H9 (cell line): ENCODE measurements around the gene RHOD. TPM values are rescaled to one million over a fixed set of nuclear protein-coding genes. Genes with fewer than 3 reads are reported as not detected.

ENCODE experiments used
- DNase-seq: peaks from one replicate; pipeline ENCODE4 v3.0.0-alpha.2; 2017
- H2AFZ ChIP-seq: one replicate; pipeline ENCODE4 v1.6.1; 2013; ENCODE audit warnings: mild to moderate bottlenecking, low read length, control low read depth, moderate library complexity
- H2AK5ac ChIP-seq: 2 replicates; pipeline ENCODE4 v1.6.1; 2013; ENCODE audit warnings: low read length, control low read depth, mixed read lengths; ENCODE audit not compliant: insufficient read length
- H2BK120ac ChIP-seq: one replicate; pipeline ENCODE4 v1.6.1; 2013; ENCODE audit warnings: low read depth, mild to moderate bottlenecking, low read length, control low read depth, inconsistent platforms; ENCODE audit not compliant: poor library complexity, severe bottlenecking
- H2BK12ac ChIP-seq: 2 replicates; pipeline ENCODE4 v1.6.1; 2013; ENCODE audit warnings: low read length, control low read depth, mixed read lengths, low read depth; ENCODE audit not compliant: insufficient read length
- H2BK15ac ChIP-seq: 2 replicates; pipeline ENCODE4 v1.6.1; 2013; ENCODE audit warnings: low read depth, low read length, control low read depth
- H2BK20ac ChIP-seq: one replicate; pipeline ENCODE4 v1.6.1; 2013; ENCODE audit warnings: low read depth, mild to moderate bottlenecking, low read length, control low read depth, inconsistent platforms; ENCODE audit not compliant: poor library complexity, severe bottlenecking
- H2BK5ac ChIP-seq: 2 replicates; pipeline ENCODE4 v1.6.1; 2013; ENCODE audit warnings: low read length, control low read depth, mixed read lengths; ENCODE audit not compliant: insufficient read length
- H3K14ac ChIP-seq: 2 replicates; pipeline ENCODE4 v1.6.1; 2013; ENCODE audit warnings: low read length, control low read depth; ENCODE audit not compliant: insufficient read depth
- H3K18ac ChIP-seq: 2 replicates; pipeline ENCODE4 v1.6.1; 2013; ENCODE audit warnings: low read depth, mild to moderate bottlenecking, mixed read lengths, low read length, control low read depth; ENCODE audit not compliant: insufficient read length
- H3K23ac ChIP-seq: 2 replicates; pipeline ENCODE4 v1.6.1; 2013; ENCODE audit warnings: low read length, control low read depth, mixed read lengths, low read depth; ENCODE audit not compliant: insufficient read length
- H3K23me2 ChIP-seq: 2 replicates; pipeline ENCODE4 v1.6.1; 2013; ENCODE audit warnings: low read depth, mild to moderate bottlenecking, mixed read lengths, low read length, control low read depth; ENCODE audit not compliant: insufficient read length, poor library complexity, severe bottlenecking
- H3K27ac ChIP-seq: 2 replicates; pipeline ENCODE4 v1.5.1; 2013; ENCODE audit warnings: low read length, control low read depth, mixed read lengths, low read depth; ENCODE audit not compliant: insufficient read length
- H3K27me3 ChIP-seq: 2 replicates; pipeline ENCODE4 v1.6.1; 2013; ENCODE audit warnings: low read length, control low read depth, inconsistent platforms; ENCODE audit not compliant: insufficient read depth
- H3K4ac ChIP-seq: 2 replicates; pipeline ENCODE4 v1.6.1; 2013; ENCODE audit warnings: low read depth, mild to moderate bottlenecking, control low read depth, inconsistent platforms, low read length, moderate library complexity
- H3K4me1 ChIP-seq: 2 replicates; pipeline ENCODE4 v1.6.1; 2013; ENCODE audit warnings: low read length, control low read depth, inconsistent platforms; ENCODE audit not compliant: insufficient read depth
- H3K4me2 ChIP-seq: 2 replicates; pipeline ENCODE4 v1.6.1; 2013; ENCODE audit warnings: low read length, control low read depth, mixed read lengths; ENCODE audit not compliant: insufficient read length, insufficient read depth
- H3K56ac ChIP-seq: 2 replicates; pipeline ENCODE4 v1.6.1; 2013; ENCODE audit warnings: low read depth, mild to moderate bottlenecking, mixed read lengths, low read length, control low read depth; ENCODE audit not compliant: insufficient read length
- H3K79me1 ChIP-seq: 2 replicates; pipeline ENCODE4 v1.6.1; 2013; ENCODE audit warnings: low read depth, mild to moderate bottlenecking, moderate library complexity, low read length, control low read depth, inconsistent platforms; ENCODE audit not compliant: insufficient read depth, poor library complexity, severe bottlenecking
- H3K79me2 ChIP-seq: 2 replicates; pipeline ENCODE4 v1.6.1; 2013; ENCODE audit warnings: low read length, control low read depth, inconsistent platforms; ENCODE audit not compliant: insufficient read depth
- H3K9ac ChIP-seq: 2 replicates; pipeline ENCODE4 v1.6.1; 2013; ENCODE audit warnings: low read length, control low read depth, mixed read lengths; ENCODE audit not compliant: insufficient read length; ENCODE audit errors: extremely low read depth
- H3K9me3 ChIP-seq: one replicate; pipeline ENCODE4 v1.6.1; 2013; ENCODE audit warnings: low read depth, low read length, inconsistent platforms; ENCODE audit not compliant: control insufficient read depth
- H3T11ph ChIP-seq: one replicate; pipeline ENCODE4 v1.6.1; 2013; ENCODE audit warnings: mild to moderate bottlenecking, low read length, control low read depth, inconsistent platforms
- H4K20me1 ChIP-seq: one replicate; pipeline ENCODE4 v1.6.1; 2013; ENCODE audit not compliant: control insufficient read depth, insufficient read length, insufficient read depth
- H4K5ac ChIP-seq: 2 replicates; pipeline ENCODE4 v1.6.1; 2013; ENCODE audit warnings: low read depth, mild to moderate bottlenecking, mixed read lengths, low read length, control low read depth; ENCODE audit not compliant: insufficient read length
- H4K8ac ChIP-seq: replicated peaks from 2 replicates; pipeline ENCODE4 v1.6.1; 2013; ENCODE audit warnings: low read length, control low read depth, mixed read lengths, low read depth; ENCODE audit not compliant: insufficient read length
- H4K91ac ChIP-seq: 2 replicates; pipeline ENCODE4 v1.6.1; 2013; ENCODE audit warnings: low read depth, mild to moderate bottlenecking, moderate library complexity, mixed read lengths, low read length, control low read depth; ENCODE audit not compliant: insufficient read length
- H3K27ac Mint-ChIP-seq, 3 experiments: 2 replicates in 2 of 3; 3 replicates in 1 of 3; pipeline ENCODE4 v1.8.0; 2020 to 2021; ENCODE audit warnings: mixed read lengths in 3 of 3, mild to moderate bottlenecking in 1 of 3, moderate library complexity in 1 of 3
- H3K27me3 Mint-ChIP-seq: 2 replicates; pipeline ENCODE4 v1.8.0; 2021; ENCODE audit warnings: low read depth, mild to moderate bottlenecking, moderate library complexity, mixed read lengths
- H3K36me3 Mint-ChIP-seq, 3 experiments: 2 replicates in 2 of 3; 3 replicates in 1 of 3; pipeline ENCODE4 v1.8.0; 2020 to 2021; ENCODE audit warnings: low read depth in 3 of 3, mixed read lengths in 3 of 3; ENCODE audit not compliant: insufficient read depth in 1 of 3
- H3K4me1 Mint-ChIP-seq, 2 experiments: 2 replicates each; pipeline ENCODE4 v1.8.0; 2020; ENCODE audit warnings: mixed read lengths in 2 of 2
- H3K4me3 Mint-ChIP-seq, 2 experiments: 2 replicates in 1 of 2; 3 replicates in 1 of 2; pipeline ENCODE4 v1.8.0; 2020 to 2021; ENCODE audit warnings: mild to moderate bottlenecking in 2 of 2, mixed read lengths in 2 of 2, moderate library complexity in 1 of 2
- H3K9me3 Mint-ChIP-seq, 2 experiments: 2 replicates in 1 of 2; 3 replicates in 1 of 2; pipeline ENCODE4 v1.8.0; 2020; ENCODE audit warnings: mild to moderate bottlenecking in 2 of 2, mixed read lengths in 2 of 2, moderate library complexity in 1 of 2
- WGBS: extraction: QIAGEN DNeasy Blood & Tissue Kit; methylation state at CpG from one replicate; pipeline ENCODE4 v1.1.7; 2013; ENCODE audit warnings: missing lambda C conversion rate, low lambda C conversion rate, mixed read lengths; ENCODE audit not compliant: insufficient read length; ENCODE audit errors: extremely low coverage; 5-methylcytosine and 5-hydroxymethylcytosine counted together
- total RNA-seq: library from RNA; stranded (reverse); gene quantifications from 2 replicates; pipeline ENCODE4 v1.2.1, GENCODE V29; 2021
- TF ChIP-seq, protein P1 (sequence below): fragments of 200-600 bp; sonication (generic); conservative IDR thresholded peaks from 3 replicates; pipeline ENCODE4 v1.8.0; 2021; ENCODE audit warnings: antibody characterized with exemption, mild to moderate bottlenecking

RHOD gene
- total RNA-seq, 1 experiment from 2014 or later = 14.8 TPM

DNA sequence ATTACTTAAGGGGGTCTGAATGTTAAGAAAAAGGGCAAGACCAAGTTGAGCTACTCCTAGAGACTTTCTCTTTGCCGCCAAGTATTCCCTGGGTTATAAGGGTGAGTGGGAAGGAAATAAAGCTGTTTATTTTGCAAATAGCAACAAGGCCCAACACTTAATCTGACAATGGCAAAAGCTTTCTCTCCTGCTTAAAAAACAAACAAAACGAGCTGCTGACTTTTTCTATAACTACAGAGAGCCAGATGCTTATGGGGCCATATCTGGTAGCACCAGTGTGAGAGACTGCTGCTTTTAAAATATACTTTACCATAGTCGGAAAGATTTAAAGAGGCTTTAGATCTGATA, 60.1 kb downstream of the RHOD start:
- Histone ChIP-seq H3K9ac (no peak overlapping the region), H3K27ac (no peak overlapping the region), H3K4ac (no peak overlapping the region), H2BK120ac (no peak overlapping the region), H3K27me3 (no peaks in the 10 kb centered on the region), H4K91ac (no peak overlapping the region), H2BK12ac (no peak overlapping the region), H2BK15ac (no peak overlapping the region), H4K8ac (no peak overlapping the region), H3K23ac (no peak overlapping the region), H3K56ac (no peak overlapping the region), H3K23me2 (peaks cover 21% of the 10 kb centered on the region), H3K79me2 (peaks cover 17% of the 10 kb centered on the region; the same call in 1 of the 2 replicates), H4K5ac (no peak overlapping the region), H3T11ph (no peak overlapping the region), H3K9me3 (no peaks in the 10 kb centered on the region), H4K20me1 (no peaks in the 10 kb centered on the region), H3K4me2 (no peak overlapping the region), H3K4me1 (no peaks in the 10 kb centered on the region; the same call in 1 of the 2 replicates), H2AK5ac (no peak overlapping the region), H3K14ac (no peak overlapping the region), H2BK20ac (no peak overlapping the region), H2AFZ (no peak overlapping the region), H2BK5ac (no peak overlapping the region), H3K18ac (no peak overlapping the region), H3K79me1 (no peaks in the 10 kb centered on the region)
- no CpG with 5 or more reads among the region's 3 CpGs for WGBS
- DNase-seq = no peak
- H3K27me3 Mint-ChIP-seq = no peaks in the 10 kb centered on the region; the same call in 1 of the 2 replicates
- no peak overlapping the region for H3K27ac Mint-ChIP-seq
- TF ChIP-seq, protein P1, sequence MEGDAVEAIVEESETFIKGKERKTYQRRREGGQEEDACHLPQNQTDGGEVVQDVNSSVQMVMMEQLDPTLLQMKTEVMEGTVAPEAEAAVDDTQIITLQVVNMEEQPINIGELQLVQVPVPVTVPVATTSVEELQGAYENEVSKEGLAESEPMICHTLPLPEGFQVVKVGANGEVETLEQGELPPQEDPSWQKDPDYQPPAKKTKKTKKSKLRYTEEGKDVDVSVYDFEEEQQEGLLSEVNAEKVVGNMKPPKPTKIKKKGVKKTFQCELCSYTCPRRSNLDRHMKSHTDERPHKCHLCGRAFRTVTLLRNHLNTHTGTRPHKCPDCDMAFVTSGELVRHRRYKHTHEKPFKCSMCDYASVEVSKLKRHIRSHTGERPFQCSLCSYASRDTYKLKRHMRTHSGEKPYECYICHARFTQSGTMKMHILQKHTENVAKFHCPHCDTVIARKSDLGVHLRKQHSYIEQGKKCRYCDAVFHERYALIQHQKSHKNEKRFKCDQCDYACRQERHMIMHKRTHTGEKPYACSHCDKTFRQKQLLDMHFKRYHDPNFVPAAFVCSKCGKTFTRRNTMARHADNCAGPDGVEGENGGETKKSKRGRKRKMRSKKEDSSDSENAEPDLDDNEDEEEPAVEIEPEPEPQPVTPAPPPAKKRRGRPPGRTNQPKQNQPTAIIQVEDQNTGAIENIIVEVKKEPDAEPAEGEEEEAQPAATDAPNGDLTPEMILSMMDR = no peak
- peak overlapping the region; percentile 12 to 31; a peak in 2 of 5 replicates for H3K4me3 Mint-ChIP-seq
- H3K4me1 Mint-ChIP-seq = peaks cover 35 to 36% of the 10 kb centered on the region in 2 experiments
- H3K36me3 Mint-ChIP-seq = peaks cover 3 to 12% (median 5%) of the 10 kb centered on the region in 3 experiments; a peak in 5 of 7 replicates
- peaks cover 0 to 2% of the 10 kb centered on the region in 2 experiments; a peak in 2 of 5 replicates for H3K9me3 Mint-ChIP-seq
